ENCODE data around the gene OR10A2. TPM values are rescaled to one million over a fixed set of nuclear protein-coding genes. Genes with fewer than 3 reads are reported as not detected.
A peak's percentile ranks its signal among the peaks of the same experiment; 100 is the strongest.

Gene OR10A2
- total RNA-seq, 1 experiment from 2014 or later, result not detected

GRCh38 chr11:6888830-6889229, 26.0 kb downstream of the OR10A2 start:
- no peaks in the 10 kb centered on the region for H3K36me3 Mint-ChIP-seq

GRCh38 chr11:6889835-6890234, 27.0 kb downstream of the OR10A2 start:
- H3K4me3 Mint-ChIP-seq, result no peak overlapping the region
- TF ChIP-seq TP53 (CRISPR knock-in tag; IDR thresholded peaks at IDR 0.05), result no peak
- TF ChIP-seq PRRX2 (CRISPR knock-in tag; IDR thresholded peaks at IDR 0.05), result no peak
- no peak for TF ChIP-seq ZNF396 (CRISPR knock-in tag; IDR thresholded peaks at IDR 0.05; ENCODE audit: borderline replicate concordance)
- TF ChIP-seq, protein P1, sequence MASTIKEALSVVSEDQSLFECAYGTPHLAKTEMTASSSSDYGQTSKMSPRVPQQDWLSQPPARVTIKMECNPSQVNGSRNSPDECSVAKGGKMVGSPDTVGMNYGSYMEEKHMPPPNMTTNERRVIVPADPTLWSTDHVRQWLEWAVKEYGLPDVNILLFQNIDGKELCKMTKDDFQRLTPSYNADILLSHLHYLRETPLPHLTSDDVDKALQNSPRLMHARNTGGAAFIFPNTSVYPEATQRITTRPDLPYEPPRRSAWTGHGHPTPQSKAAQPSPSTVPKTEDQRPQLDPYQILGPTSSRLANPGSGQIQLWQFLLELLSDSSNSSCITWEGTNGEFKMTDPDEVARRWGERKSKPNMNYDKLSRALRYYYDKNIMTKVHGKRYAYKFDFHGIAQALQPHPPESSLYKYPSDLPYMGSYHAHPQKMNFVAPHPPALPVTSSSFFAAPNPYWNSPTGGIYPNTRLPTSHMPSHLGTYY (CRISPR knock-in tag; IDR thresholded peaks at IDR 0.05), result no peak
- TF ChIP-seq, protein P2, sequence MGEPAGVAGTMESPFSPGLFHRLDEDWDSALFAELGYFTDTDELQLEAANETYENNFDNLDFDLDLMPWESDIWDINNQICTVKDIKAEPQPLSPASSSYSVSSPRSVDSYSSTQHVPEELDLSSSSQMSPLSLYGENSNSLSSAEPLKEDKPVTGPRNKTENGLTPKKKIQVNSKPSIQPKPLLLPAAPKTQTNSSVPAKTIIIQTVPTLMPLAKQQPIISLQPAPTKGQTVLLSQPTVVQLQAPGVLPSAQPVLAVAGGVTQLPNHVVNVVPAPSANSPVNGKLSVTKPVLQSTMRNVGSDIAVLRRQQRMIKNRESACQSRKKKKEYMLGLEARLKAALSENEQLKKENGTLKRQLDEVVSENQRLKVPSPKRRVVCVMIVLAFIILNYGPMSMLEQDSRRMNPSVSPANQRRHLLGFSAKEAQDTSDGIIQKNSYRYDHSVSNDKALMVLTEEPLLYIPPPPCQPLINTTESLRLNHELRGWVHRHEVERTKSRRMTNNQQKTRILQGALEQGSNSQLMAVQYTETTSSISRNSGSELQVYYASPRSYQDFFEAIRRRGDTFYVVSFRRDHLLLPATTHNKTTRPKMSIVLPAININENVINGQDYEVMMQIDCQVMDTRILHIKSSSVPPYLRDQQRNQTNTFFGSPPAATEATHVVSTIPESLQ (CRISPR knock-in tag; IDR thresholded peaks at IDR 0.05), result no peak
- no peak for TF ChIP-seq OVOL2 (CRISPR knock-in tag; IDR thresholded peaks at IDR 0.05; ENCODE audit: borderline replicate concordance)
- no peak for TF ChIP-seq TCF7 (CRISPR knock-in tag; IDR thresholded peaks at IDR 0.05; ENCODE audit: low read depth)
- TF ChIP-seq, protein P3, sequence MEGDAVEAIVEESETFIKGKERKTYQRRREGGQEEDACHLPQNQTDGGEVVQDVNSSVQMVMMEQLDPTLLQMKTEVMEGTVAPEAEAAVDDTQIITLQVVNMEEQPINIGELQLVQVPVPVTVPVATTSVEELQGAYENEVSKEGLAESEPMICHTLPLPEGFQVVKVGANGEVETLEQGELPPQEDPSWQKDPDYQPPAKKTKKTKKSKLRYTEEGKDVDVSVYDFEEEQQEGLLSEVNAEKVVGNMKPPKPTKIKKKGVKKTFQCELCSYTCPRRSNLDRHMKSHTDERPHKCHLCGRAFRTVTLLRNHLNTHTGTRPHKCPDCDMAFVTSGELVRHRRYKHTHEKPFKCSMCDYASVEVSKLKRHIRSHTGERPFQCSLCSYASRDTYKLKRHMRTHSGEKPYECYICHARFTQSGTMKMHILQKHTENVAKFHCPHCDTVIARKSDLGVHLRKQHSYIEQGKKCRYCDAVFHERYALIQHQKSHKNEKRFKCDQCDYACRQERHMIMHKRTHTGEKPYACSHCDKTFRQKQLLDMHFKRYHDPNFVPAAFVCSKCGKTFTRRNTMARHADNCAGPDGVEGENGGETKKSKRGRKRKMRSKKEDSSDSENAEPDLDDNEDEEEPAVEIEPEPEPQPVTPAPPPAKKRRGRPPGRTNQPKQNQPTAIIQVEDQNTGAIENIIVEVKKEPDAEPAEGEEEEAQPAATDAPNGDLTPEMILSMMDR (IDR thresholded peaks at IDR 0.05), result no peak
- TF ChIP-seq ZNF232 (CRISPR knock-in tag; IDR thresholded peaks at IDR 0.05), result no peak
- no peak for TF ChIP-seq NR3C1 (CRISPR knock-in tag; conservative IDR thresholded peaks at IDR 0.05; ENCODE audit: low read depth)
- no peak for TF ChIP-seq ZNF263 (CRISPR knock-in tag; IDR thresholded peaks at IDR 0.05; ENCODE audit: low read depth)
- TF ChIP-seq, protein P4, sequence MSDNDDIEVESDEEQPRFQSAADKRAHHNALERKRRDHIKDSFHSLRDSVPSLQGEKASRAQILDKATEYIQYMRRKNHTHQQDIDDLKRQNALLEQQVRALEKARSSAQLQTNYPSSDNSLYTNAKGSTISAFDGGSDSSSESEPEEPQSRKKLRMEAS (CRISPR knock-in tag; IDR thresholded peaks at IDR 0.05), result no peak
- TF ChIP-seq EMX1 (CRISPR knock-in tag; IDR thresholded peaks at IDR 0.05), result no peak
- no peak for TF ChIP-seq JUN (CRISPR knock-in tag; IDR thresholded peaks at IDR 0.05)
- TF ChIP-seq AFF4 (CRISPR knock-in tag; IDR thresholded peaks at IDR 0.05; ENCODE audit: borderline replicate concordance), result no peak
- TF ChIP-seq, protein P5, sequence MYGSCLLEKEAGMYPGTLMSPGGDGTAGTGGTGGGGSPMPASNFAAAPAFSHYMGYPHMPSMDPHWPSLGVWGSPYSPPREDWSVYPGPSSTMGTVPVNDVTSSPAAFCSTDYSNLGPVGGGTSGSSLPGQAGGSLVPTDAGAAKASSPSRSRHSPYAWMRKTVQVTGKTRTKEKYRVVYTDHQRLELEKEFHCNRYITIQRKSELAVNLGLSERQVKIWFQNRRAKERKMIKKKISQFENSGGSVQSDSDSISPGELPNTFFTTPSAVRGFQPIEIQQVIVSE (CRISPR knock-in tag; IDR thresholded peaks at IDR 0.05; ENCODE audit: borderline replicate concordance), result no peak
- TF ChIP-seq E2F1 (CRISPR knock-in tag; IDR thresholded peaks at IDR 0.05), result no peak
- H3K27ac Mint-ChIP-seq, result no peak overlapping the region
- ATAC-seq (no peak), DNase-seq (ENCODE audit: low spot score) (no peak)
- no peaks in the 10 kb centered on the region for H3K36me3 Mint-ChIP-seq
- peaks cover 12% of the 10 kb centered on the region for H3K9me3 Mint-ChIP-seq
- ChIA-PET CTCF (no interaction called here), POLR2A (no interaction called here)
- H3K27me3 Mint-ChIP-seq (ENCODE audit: low read depth), result no peaks in the 10 kb centered on the region
- H3K4me1 Mint-ChIP-seq, result no peaks in the 10 kb centered on the region

More at GRCh38 chr11:6888830-6889229, 26.0 kb downstream of the OR10A2 start:
- ChIA-PET POLR2A (no interaction called here), CTCF (interaction anchor here (0.9 kb wide), 1 partner anchor 76 kb away, joined by 3 read pairs; no protein-coding TSS in a partner anchor)
- TF ChIP-seq GTF2I (CRISPR knock-in tag; conservative IDR thresholded peaks at IDR 0.05) (peak; percentile 52; the same call in 1 of the 2 replicates), CREB1 (CRISPR knock-in tag; IDR thresholded peaks at IDR 0.05) (no peak)
- ATAC-seq, result no peak
- Mint-ChIP-seq H3K27me3 (ENCODE audit: low read depth) (no peaks in the 10 kb centered on the region), H3K4me1 (no peaks in the 10 kb centered on the region), H3K27ac (no peak overlapping the region), H3K9me3 (peaks cover 12% of the 10 kb centered on the region), H3K4me3 (no peak overlapping the region)
- DNase-seq (ENCODE audit: low spot score), result no peak
